ENCODE data around the gene CILP2.

DNA sequence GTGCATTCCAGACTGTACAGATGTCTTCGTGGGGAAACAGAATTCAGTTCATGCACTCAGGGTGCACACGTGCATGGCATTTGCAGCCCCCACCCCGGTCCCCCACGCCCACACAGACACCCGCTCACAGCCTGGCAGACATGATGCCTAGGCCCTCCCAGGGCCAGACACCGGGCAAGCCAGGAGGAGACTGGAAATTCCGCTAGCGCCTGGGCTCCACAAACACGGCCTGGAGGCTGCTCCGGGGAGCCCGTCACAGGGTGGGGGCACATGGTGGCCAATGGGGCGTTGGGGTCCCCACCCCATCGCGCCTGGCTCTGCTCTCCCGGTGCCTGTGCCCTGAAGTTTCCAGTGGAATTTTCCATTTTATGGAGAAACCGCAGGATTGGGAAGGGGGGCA, 3.6 kb downstream of the CILP2 start:
- TF ChIP-seq, protein P1, sequence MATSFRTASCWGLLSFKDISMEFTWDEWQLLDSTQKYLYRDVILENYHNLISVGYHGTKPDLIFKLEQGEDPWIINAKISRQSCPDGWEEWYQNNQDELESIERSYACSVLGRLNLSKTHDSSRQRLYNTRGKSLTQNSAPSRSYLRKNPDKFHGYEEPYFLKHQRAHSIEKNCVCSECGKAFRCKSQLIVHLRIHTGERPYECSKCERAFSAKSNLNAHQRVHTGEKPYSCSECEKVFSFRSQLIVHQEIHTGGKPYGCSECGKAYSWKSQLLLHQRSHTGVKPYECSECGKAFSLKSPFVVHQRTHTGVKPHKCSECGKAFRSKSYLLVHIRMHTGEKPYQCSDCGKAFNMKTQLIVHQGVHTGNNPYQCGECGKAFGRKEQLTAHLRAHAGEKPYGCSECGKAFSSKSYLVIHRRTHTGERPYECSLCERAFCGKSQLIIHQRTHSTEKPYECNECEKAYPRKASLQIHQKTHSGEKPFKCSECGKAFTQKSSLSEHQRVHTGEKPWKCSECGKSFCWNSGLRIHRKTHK (tag by site-specific recombination; IDR thresholded peaks at IDR 0.05) = no peak
- TF ChIP-seq, protein P2, sequence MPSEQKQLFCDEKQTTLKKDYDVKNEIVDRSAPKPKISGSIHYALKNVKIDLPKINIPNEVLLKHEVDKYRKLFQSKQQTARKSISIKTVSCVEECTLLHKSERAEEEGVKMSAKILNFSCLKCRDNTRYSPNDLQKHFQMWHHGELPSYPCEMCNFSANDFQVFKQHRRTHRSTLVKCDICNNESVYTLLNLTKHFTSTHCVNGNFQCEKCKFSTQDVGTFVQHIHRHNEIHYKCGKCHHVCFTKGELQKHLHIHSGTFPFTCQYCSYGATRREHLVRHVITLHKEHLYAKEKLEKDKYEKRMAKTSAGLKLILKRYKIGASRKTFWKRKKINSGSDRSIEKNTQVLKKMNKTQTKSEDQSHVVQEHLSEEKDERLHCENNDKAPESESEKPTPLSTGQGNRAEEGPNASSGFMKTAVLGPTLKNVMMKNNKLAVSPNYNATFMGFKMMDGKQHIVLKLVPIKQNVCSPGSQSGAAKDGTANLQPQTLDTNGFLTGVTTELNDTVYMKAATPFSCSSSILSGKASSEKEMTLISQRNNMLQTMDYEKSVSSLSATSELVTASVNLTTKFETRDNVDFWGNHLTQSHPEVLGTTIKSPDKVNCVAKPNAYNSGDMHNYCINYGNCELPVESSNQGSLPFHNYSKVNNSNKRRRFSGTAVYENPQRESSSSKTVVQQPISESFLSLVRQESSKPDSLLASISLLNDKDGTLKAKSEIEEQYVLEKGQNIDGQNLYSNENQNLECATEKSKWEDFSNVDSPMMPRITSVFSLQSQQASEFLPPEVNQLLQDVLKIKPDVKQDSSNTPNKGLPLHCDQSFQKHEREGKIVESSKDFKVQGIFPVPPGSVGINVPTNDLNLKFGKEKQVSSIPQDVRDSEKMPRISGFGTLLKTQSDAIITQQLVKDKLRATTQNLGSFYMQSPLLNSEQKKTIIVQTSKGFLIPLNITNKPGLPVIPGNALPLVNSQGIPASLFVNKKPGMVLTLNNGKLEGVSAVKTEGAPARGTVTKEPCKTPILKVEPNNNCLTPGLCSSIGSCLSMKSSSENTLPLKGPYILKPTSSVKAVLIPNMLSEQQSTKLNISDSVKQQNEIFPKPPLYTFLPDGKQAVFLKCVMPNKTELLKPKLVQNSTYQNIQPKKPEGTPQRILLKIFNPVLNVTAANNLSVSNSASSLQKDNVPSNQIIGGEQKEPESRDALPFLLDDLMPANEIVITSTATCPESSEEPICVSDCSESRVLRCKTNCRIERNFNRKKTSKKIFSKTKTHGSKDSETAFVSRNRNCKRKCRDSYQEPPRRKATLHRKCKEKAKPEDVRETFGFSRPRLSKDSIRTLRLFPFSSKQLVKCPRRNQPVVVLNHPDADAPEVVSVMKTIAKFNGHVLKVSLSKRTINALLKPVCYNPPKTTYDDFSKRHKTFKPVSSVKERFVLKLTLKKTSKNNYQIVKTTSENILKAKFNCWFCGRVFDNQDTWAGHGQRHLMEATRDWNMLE (tag by site-specific recombination; conservative IDR thresholded peaks at IDR 0.05; ENCODE audit: low read depth) = no peak
- TF ChIP-seq ZNF24 (tag by site-specific recombination; IDR thresholded peaks at IDR 0.05) = no peak
- no peak for TF ChIP-seq SP7 (tag by site-specific recombination; IDR thresholded peaks at IDR 0.05)
- TF ChIP-seq, protein P3, sequence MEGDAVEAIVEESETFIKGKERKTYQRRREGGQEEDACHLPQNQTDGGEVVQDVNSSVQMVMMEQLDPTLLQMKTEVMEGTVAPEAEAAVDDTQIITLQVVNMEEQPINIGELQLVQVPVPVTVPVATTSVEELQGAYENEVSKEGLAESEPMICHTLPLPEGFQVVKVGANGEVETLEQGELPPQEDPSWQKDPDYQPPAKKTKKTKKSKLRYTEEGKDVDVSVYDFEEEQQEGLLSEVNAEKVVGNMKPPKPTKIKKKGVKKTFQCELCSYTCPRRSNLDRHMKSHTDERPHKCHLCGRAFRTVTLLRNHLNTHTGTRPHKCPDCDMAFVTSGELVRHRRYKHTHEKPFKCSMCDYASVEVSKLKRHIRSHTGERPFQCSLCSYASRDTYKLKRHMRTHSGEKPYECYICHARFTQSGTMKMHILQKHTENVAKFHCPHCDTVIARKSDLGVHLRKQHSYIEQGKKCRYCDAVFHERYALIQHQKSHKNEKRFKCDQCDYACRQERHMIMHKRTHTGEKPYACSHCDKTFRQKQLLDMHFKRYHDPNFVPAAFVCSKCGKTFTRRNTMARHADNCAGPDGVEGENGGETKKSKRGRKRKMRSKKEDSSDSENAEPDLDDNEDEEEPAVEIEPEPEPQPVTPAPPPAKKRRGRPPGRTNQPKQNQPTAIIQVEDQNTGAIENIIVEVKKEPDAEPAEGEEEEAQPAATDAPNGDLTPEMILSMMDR (tag by site-specific recombination; IDR thresholded peaks at IDR 0.05) = no peak
